Ascending aorta (tissue), 2 donors: ENCODE measurements around the gene HNF1B. TPM values are rescaled to one million over a fixed set of nuclear protein-coding genes. Genes with fewer than 3 reads are reported as not detected.

Experiments used
- DNase-seq, 2 donors: peaks; one replicate each; pipeline ENCODE4 v3.0.0-alpha.2; 2019; ENCODE audit warnings: low spot score in 2 of 2
- H3K27ac ChIP-seq, 2 donors: fragments of 200-600 bp; sonication (generic); one replicate each; pipeline ENCODE4 v1.5.1; 2016 to 2017; ENCODE audit warnings: mild to moderate bottlenecking in 1 of 2
- H3K27me3 ChIP-seq: fragments of 200-600 bp; sonication (generic); one replicate; pipeline ENCODE4 v1.5.1; 2017
- H3K36me3 ChIP-seq, 2 donors: fragments of 200-600 bp; sonication (generic); one replicate each; pipeline ENCODE4 v1.5.1; 2016
- H3K4me1 ChIP-seq, 2 donors: fragments of 200-600 bp; sonication (generic); one replicate each; pipeline ENCODE4 v1.5.1; 2016 to 2017; ENCODE audit warnings: mild to moderate bottlenecking in 1 of 2
- H3K4me3 ChIP-seq, 2 donors: fragments of 200-600 bp; sonication (generic); one replicate each; pipeline ENCODE4 v1.5.1; 2016 to 2017; ENCODE audit warnings: mild to moderate bottlenecking in 1 of 2
- H3K9me3 ChIP-seq, 2 donors: fragments of 200-600 bp; sonication (generic); one replicate each; pipeline ENCODE4 v1.5.1; 2016
- CTCF ChIP-seq, 3 experiments: fragments of 200-600 bp in 2 of 3; fragments of 450-650 bp in 1 of 3; sonication (generic) in 2 of 3; IDR thresholded peaks; one replicate each; pipeline ENCODE4 v1.5.1; 2016 to 2019; ENCODE audit warnings: antibody characterized with exemption in 3 of 3, mild to moderate bottlenecking in 1 of 3, moderate library complexity in 1 of 3
- intact Hi-C: fragments of 100-400 bp; cut with DNase I; formaldehyde crosslinking; loops from one replicate; pipeline ENCODE4 v1.15.1; 2023
- total RNA-seq: library from RNA; depleted of rRNA; stranded (reverse); fragments of >200 nt; gene quantifications from one replicate; pipeline ENCODE4 v1.1.0, GENCODE V29; 2016

The HNF1B gene
- total RNA-seq, 1 donor from 2014 or later, result not detected

GRCh38 chr17:37651849-37652248 is 93.0 kb downstream of the HNF1B start:
- Histone ChIP-seq H3K36me3 (no peaks in the 10 kb centered on the region), H3K27ac (no peak overlapping the region), H3K4me3 (no peak overlapping the region), H3K27me3 (no peaks in the 10 kb centered on the region), H3K4me1 (no peaks in the 10 kb centered on the region), H3K9me3 (no peaks in the 10 kb centered on the region)
- intact Hi-C loops, result no loop called here
- TF ChIP-seq CTCF (IDR thresholded peaks at IDR 0.05), result no peak
- DNase-seq, result no peak

- H3K27ac ChIP-seq, result no peak overlapping the region
- no peaks in the 10 kb centered on the region for H3K4me1 ChIP-seq
- TF ChIP-seq CTCF (IDR thresholded peaks at IDR 0.05), result peak in 1 of 3 experiments; percentile 19
- no peak overlapping the region for H3K4me3 ChIP-seq
- intact Hi-C loops, result no loop called here
- H3K36me3 ChIP-seq, result no peaks in the 10 kb centered on the region
- H3K9me3 ChIP-seq, result no peaks in the 10 kb centered on the region
- no peak for DNase-seq
- H3K27me3 ChIP-seq, result no peaks in the 10 kb centered on the region
Measured at GRCh38 chr17:37650419-37651003, 94.3 kb downstream of the HNF1B start.

- H3K36me3 ChIP-seq, result no peaks in the 10 kb centered on the region
- no peak for TF ChIP-seq CTCF (IDR thresholded peaks at IDR 0.05)
- no peaks in the 10 kb centered on the region for H3K4me1 ChIP-seq
- H3K27me3 ChIP-seq, result no peaks in the 10 kb centered on the region
- H3K27ac ChIP-seq, result no peak overlapping the region
- H3K9me3 ChIP-seq, result no peaks in the 10 kb centered on the region
- H3K4me3 ChIP-seq, result no peak overlapping the region
- DNase-seq, result no peak
- intact Hi-C loops, result no loop called here
Measured at GRCh38 chr17:37648555-37648954, 96.3 kb downstream of the HNF1B start.

GRCh38 chr17:37647856-37648255 is 97.0 kb downstream of the HNF1B start:
- no peak for DNase-seq
- Histone ChIP-seq H3K36me3 (no peaks in the 10 kb centered on the region), H3K4me3 (no peak overlapping the region), H3K27ac (no peak overlapping the region), H3K27me3 (no peaks in the 10 kb centered on the region), H3K4me1 (no peaks in the 10 kb centered on the region), H3K9me3 (no peaks in the 10 kb centered on the region)
- intact Hi-C loops, result no loop called here
- no peak for TF ChIP-seq CTCF (IDR thresholded peaks at IDR 0.05)

- H3K36me3 ChIP-seq, result peaks cover 5 to 6% of the 10 kb centered on the region in 2 donors
- peak overlapping the region in 1 of 2 donors; percentile 89 for H3K27ac ChIP-seq
- no peak for DNase-seq
- no peak for TF ChIP-seq CTCF (IDR thresholded peaks at IDR 0.05)
- intact Hi-C loops, result no loop called here
- no peaks in the 10 kb centered on the region for H3K9me3 ChIP-seq
- peaks cover 0 to 2% of the 10 kb centered on the region in 2 donors for H3K4me1 ChIP-seq
- H3K27me3 ChIP-seq, result no peaks in the 10 kb centered on the region
- peak overlapping the region; percentile 81 to 90 for H3K4me3 ChIP-seq
Measured at GRCh38 chr17:37643869-37644268, 101.0 kb downstream of the HNF1B start.
